ENCODE results near the gene GATA5.

The GATA5 gene

DNA sequence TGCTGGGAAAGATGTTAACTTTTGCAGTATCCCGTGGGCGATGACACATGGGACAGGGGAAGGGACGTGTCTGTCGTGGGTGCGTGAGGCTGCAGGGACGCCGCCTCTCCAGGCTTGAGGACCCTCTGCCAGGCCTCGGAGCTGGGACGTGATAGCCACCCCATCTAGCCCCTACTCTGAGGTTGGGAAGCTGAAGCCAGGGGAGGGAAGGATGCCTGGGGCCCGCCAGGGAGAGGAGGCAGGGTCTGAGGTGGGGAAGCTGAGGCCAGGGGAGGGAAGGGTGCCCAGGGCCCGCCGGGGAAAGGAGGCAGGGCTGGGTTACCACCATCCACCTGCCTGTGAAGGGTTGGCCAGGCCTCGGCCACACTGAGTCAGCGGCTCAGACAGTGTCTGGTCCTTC lies 38.2 kb upstream of the GATA5 start:
- DNase-seq (ENCODE audit: insufficient read length) (no peak), FAIRE-seq (no peak)
- TF ChIP-seq POLR2AphosphoS5 (IDR thresholded peaks at IDR 0.05; ENCODE audit: low read depth, low read length), result no peak
- TF ChIP-seq TAF1 (IDR thresholded peaks at IDR 0.05; ENCODE audit: borderline replicate concordance, low read depth, low read length), result no peak
- TF ChIP-seq POLR2A (IDR thresholded peaks at IDR 0.05; ENCODE audit: low read depth, low read length), result no peak

DNA sequence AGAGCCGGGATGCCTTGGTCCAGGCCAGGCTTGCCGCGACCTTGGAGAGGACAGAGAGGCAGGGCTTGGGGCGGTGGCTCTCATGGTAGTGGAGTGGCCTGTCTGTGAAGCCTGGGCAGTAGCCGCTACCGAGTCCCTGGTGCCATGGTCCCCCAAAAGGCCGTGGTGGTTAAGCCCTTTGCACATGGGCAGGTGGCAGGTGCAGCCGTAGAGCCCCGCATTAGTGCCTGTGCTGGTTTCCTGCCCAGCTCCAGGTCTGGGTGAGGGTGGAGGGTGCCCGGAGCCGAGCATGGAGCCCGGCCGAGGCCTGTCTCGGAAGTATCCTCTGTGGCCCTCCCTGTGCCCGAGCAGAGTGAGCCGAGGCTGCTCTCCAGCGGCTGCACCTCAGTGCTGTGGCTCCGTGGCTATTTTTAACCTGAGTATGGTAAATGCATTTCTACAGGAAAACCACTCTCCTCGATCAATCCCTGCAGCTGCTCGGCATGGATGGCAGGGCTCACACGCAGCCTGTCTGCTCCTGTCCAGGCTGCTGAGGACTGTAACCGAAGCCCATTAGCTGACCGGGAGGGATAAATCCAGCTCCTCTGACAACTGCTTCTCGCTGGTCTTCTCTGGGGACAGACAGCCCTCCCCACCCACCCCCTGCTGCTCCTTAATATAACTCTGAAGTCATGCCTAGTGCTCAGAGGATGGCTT lies 36.3 kb upstream of the GATA5 start:
- FAIRE-seq (no peak), DNase-seq (ENCODE audit: insufficient read length) (no peak)
- TF ChIP-seq TAF1 (IDR thresholded peaks at IDR 0.05; ENCODE audit: borderline replicate concordance, low read depth, low read length) (no peak), POLR2AphosphoS5 (IDR thresholded peaks at IDR 0.05; ENCODE audit: low read depth, low read length) (no peak), POLR2A (IDR thresholded peaks at IDR 0.05; ENCODE audit: low read depth, low read length) (no peak)

DNA sequence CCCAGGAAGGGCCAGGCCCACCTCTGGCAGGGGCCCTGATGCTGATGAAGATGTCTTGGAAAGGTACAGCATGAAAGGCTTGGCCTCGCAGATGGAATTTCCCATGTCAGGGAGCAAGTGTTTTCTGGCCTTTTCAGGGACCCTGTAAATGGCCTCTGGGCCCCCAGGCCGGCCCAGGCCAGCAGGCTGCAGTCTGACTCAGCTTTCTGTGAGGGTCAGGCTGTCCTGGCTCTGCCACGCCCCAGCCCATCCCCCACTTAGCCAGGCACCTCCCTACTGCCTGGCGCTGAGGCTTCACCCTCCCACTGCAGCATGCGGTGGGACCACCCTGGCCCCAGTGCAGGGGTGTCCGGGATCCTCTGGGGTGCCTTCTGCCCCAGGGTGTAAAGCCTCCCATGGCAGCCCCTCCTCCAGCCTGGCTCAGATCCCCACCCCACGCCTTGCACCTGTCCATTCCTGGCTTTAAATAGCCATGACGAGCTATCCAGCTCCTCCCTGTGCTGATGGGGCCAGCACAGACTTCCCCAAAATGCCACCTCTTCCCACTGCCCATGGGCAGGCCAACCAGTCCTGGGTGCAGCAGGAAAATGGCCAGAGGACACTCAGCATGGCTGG lies 35.6 kb upstream of the GATA5 start:
- no peak for FAIRE-seq
- no peak for DNase-seq (ENCODE audit: insufficient read length)
- TF ChIP-seq TAF1 (IDR thresholded peaks at IDR 0.05; ENCODE audit: borderline replicate concordance, low read depth, low read length), result no peak
- no peak for TF ChIP-seq POLR2AphosphoS5 (IDR thresholded peaks at IDR 0.05; ENCODE audit: low read depth, low read length)
- no peak for TF ChIP-seq POLR2A (IDR thresholded peaks at IDR 0.05; ENCODE audit: low read depth, low read length)

DNA sequence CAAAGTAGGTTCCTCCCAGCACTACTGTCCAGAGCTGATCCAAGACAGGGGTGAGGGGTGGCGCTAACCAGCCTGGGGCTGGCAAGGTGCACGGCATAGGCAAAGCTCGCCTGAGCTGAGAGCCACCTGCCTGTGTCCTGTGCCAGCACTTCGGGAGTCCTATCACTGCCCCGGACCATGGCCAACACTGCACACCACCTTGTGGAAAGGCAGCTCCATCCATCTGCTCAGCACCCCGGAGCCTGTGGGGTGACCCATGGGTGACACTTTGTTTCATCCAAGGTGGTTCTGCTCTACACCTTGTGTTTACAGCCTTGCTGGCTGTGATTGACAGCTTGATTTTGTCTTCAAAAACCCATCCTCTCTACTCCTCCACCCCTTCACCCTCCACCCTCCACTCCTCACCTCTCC lies 32.9 kb upstream of the GATA5 start:
- FAIRE-seq (no peak), DNase-seq (ENCODE audit: insufficient read length) (peak; percentile 65)
- TF ChIP-seq TAF1 (IDR thresholded peaks at IDR 0.05; ENCODE audit: borderline replicate concordance, low read depth, low read length) (no peak), POLR2A (IDR thresholded peaks at IDR 0.05; ENCODE audit: low read depth, low read length) (no peak), POLR2AphosphoS5 (IDR thresholded peaks at IDR 0.05; ENCODE audit: low read depth, low read length) (no peak)

DNA sequence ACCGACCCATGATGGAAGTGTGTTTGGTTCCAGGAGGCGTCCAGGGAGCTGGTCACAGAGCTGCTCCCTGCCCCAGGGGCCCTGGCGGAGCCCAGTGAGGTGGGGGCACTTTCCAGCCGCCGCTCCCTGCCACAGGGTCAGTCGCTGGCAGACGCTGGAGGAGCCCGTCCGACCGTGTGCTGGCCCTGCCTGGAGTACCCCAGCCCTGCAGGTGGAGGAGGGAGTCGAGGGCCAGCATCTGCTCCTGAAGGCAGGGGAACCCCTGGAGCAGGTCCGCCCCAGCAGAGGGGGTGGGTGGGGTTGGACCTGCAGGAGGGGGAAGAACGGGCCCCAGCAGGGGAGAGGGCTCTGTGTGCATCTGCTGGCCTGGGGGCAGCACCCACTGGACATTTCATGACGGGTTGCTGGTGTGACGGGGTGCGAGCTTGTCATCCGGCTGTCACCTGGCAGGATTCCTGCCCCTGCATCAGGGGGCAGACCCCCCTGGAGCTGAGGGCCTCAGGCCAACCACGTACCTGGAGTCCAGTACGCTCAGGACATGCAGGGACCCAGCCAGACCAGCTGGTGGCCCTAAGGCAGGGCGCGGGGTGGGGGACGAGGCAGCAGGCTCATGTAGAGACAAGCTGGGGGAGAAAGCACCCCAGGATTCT lies 32.3 kb upstream of the GATA5 start:
- no peak for DNase-seq (ENCODE audit: insufficient read length)
- TF ChIP-seq POLR2A (IDR thresholded peaks at IDR 0.05; ENCODE audit: low read depth, low read length) (no peak), TAF1 (IDR thresholded peaks at IDR 0.05; ENCODE audit: borderline replicate concordance, low read depth, low read length) (no peak), POLR2AphosphoS5 (IDR thresholded peaks at IDR 0.05; ENCODE audit: low read depth, low read length) (no peak)
- no peak for FAIRE-seq

DNA sequence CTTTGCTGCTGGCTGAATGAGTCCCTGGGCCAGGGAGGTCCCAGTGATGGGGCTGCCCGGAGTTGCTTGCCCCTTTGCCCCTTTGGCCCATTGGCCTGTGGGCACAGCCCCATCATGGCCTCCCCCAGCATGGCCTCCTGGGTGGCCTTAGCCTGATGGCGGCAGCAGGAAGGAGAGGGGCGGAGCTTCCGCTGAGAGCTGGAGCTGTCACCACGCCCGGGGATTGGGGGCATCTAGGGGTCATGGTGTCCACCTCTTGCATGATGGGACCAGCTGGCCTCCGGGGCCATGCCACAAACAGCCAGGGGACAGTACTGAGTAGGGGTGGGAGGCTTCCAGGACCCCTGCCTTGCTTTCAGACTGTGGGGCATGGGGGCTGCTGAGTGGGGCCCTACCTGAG lies 31.5 kb upstream of the GATA5 start:
- DNase-seq (ENCODE audit: insufficient read length) (no peak), FAIRE-seq (no peak)
- TF ChIP-seq POLR2A (IDR thresholded peaks at IDR 0.05; ENCODE audit: low read depth, low read length), result no peak
- no peak for TF ChIP-seq TAF1 (IDR thresholded peaks at IDR 0.05; ENCODE audit: borderline replicate concordance, low read depth, low read length)
- no peak for TF ChIP-seq POLR2AphosphoS5 (IDR thresholded peaks at IDR 0.05; ENCODE audit: low read depth, low read length)

DNA sequence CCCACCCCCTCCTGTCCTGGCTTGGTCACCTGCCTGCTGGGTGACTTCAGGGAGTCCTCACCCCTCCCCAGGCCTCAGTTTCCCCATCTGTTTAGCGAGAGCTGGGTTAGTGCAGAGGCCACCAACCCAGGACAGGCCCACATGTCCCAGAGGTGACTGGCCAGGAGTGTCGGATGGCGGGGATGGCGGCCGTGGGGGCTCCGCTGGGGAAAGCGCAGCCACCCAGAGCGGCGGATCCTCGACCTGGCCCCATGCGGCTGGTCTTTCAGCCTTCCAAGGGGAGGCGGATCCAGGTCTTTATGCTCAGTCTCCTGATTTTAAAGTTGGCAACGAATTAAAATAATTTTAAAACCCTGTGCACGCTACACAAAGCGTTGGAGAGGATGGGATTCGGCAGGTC lies 31.0 kb upstream of the GATA5 start:
- FAIRE-seq, result no peak

DNA sequence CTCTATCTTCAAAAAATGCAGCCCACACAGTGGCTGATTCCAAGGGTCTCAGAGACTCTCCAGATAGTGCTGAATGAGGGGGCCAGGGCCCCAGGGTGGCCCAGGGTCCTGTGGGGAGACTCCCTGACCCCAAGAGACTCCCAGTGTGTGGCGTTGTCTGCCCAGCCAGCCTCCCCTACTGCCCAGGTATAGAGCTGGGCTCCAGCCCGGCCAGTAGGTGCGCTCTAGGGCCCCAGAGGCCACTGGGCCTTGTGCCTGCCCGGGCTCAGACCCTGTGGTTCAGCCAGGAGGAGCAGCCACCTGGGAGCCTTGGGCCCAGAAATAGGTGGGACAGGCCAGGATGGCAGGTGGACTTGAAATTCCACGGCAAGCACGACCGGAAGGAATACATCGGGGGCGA lies 30.3 kb upstream of the GATA5 start:
- DNase-seq (ENCODE audit: insufficient read length) (no peak), FAIRE-seq (no peak)
- TF ChIP-seq POLR2AphosphoS5 (IDR thresholded peaks at IDR 0.05; ENCODE audit: low read depth, low read length), result no peak
- no peak for TF ChIP-seq POLR2A (IDR thresholded peaks at IDR 0.05; ENCODE audit: low read depth, low read length)
- no peak for TF ChIP-seq TAF1 (IDR thresholded peaks at IDR 0.05; ENCODE audit: borderline replicate concordance, low read depth, low read length)

More for the DNA sequence above, 31.0 kb upstream of the GATA5 start:
- no peak for DNase-seq (ENCODE audit: insufficient read length)
- TF ChIP-seq POLR2A (IDR thresholded peaks at IDR 0.05; ENCODE audit: low read depth, low read length) (no peak), POLR2AphosphoS5 (IDR thresholded peaks at IDR 0.05; ENCODE audit: low read depth, low read length) (no peak), TAF1 (IDR thresholded peaks at IDR 0.05; ENCODE audit: borderline replicate concordance, low read depth, low read length) (no peak)

DNA sequence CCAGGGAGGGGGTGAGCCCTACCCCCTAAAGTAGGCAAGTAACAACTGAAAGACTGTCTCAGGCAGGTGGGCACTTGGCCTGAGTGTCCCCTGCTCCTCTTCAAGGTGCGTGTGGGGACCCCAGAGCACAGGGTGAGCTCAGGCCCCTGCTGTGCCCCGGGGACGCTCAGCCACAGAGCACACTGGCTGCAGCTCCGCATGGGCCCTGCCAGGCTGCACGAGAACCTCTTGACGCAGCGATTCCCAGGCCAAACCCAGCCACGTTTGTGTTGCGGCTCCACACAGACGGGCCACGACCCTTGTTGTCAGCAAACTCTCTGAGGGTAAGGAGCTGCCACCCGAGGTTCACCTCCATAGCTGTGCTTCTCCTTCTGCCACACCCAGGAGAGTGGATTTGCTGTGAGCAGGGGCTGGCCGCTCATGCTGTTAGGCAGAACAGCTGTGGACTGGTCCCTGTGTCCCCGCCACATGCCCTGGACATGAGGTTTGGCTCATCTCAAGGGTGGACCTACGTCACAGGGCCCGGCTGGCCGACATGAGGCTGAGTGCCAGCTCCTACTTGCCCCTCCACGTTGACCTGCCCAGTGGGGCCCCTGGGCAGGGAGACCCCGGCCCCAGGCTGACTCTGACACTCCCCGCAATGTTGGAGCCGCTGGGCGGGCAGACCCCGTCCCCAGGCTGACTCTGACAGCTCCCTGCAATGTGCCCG lies 29.7 kb upstream of the GATA5 start:
- DNase-seq (ENCODE audit: insufficient read length) (no peak), FAIRE-seq (no peak)
- TF ChIP-seq TAF1 (IDR thresholded peaks at IDR 0.05; ENCODE audit: borderline replicate concordance, low read depth, low read length) (no peak), POLR2AphosphoS5 (IDR thresholded peaks at IDR 0.05; ENCODE audit: low read depth, low read length) (no peak), POLR2A (IDR thresholded peaks at IDR 0.05; ENCODE audit: low read depth, low read length) (no peak)

DNA sequence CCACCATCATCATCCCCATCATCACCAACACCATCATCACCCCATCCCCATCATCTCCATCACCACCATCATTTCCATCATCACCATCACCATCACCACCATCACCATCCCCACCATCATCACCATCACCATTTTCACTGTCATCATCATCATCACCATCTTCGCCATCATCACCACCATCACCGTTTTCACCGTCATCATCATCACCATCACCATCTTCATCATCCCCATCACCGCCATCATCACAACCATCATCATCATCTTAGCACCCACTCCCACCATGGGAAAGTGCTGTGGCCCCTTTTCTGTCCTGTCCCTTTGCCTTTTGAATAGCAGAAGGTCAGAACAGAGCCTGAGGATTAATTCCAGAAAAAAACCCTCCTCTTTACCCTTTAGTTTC lies 28.5 kb upstream of the GATA5 start:
- no peak for FAIRE-seq
- TF ChIP-seq TAF1 (IDR thresholded peaks at IDR 0.05; ENCODE audit: borderline replicate concordance, low read depth, low read length) (no peak), POLR2AphosphoS5 (IDR thresholded peaks at IDR 0.05; ENCODE audit: low read depth, low read length) (no peak), POLR2A (IDR thresholded peaks at IDR 0.05; ENCODE audit: low read depth, low read length) (no peak)
- DNase-seq (ENCODE audit: insufficient read length), result no peak

DNA sequence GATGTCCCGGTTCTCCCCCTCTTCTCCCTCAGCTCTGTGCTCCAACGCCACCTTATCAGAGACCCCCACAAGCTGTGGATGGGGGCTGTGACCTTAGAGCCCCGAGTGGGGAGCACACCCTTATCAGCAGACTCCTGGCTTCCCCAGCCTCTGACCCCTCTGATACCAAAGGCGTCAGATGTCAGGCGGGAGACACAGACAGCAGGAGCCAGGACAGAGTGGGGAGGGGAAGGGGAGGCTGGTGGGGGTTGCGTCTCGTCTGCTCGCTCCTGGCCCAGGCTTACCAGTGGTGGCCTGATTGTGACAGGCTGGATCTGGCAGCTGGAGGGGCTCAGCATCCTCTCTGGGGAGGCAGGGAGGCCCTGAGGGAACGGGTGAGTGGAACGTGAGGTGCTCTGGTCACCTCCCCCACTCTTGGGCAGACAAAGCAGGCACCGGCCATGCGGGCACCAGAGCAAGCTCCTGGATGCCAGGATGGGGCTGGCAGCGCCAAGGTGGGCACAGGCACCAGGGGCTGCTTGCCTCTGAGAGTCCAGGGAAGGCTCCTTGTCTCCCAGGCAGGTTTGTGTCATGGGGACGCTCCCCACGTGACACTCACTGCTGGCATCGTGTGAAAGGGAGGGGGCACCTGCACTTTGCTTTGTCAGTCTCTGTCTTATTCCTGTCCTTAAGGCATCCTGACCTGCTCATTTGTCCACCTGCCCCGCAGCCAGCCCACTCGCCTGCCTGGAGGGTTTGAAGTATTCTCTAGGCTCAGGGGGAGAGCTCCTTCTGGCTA lies 27.8 kb upstream of the GATA5 start:
- FAIRE-seq (no peak), DNase-seq (ENCODE audit: insufficient read length) (no peak)
- TF ChIP-seq TAF1 (IDR thresholded peaks at IDR 0.05; ENCODE audit: borderline replicate concordance, low read depth, low read length) (no peak), POLR2A (IDR thresholded peaks at IDR 0.05; ENCODE audit: low read depth, low read length) (no peak), POLR2AphosphoS5 (IDR thresholded peaks at IDR 0.05; ENCODE audit: low read depth, low read length) (no peak)

Measured in GM12892 (cell line).